Measurements from ENCODE around the gene DCD. TPM values are rescaled to one million over a fixed set of nuclear protein-coding genes. Genes with fewer than 3 reads are reported as not detected.
A peak's percentile ranks its signal among the peaks of the same experiment; 100 is the strongest.

DCD gene
- total RNA-seq, 1 experiment from 2014 or later, result not detected

- DNase-seq (ENCODE audit: low read depth), result no peak
- in situ Hi-C loops (cut with HindIII; ENCODE audit: low pct_unique_long_range_greater_than_20kb, low sequenced_read_pairs), result no loop called here
Observed at GRCh38 chr12:54624315-54625279, 23.6 kb downstream of the DCD start.

- in situ Hi-C loops (cut with HindIII; ENCODE audit: low pct_unique_long_range_greater_than_20kb, low sequenced_read_pairs), result no loop called here
- DNase-seq (ENCODE audit: low read depth), result no peak
Observed at GRCh38 chr12:54622463-54623183, 25.5 kb downstream of the DCD start.

DNA sequence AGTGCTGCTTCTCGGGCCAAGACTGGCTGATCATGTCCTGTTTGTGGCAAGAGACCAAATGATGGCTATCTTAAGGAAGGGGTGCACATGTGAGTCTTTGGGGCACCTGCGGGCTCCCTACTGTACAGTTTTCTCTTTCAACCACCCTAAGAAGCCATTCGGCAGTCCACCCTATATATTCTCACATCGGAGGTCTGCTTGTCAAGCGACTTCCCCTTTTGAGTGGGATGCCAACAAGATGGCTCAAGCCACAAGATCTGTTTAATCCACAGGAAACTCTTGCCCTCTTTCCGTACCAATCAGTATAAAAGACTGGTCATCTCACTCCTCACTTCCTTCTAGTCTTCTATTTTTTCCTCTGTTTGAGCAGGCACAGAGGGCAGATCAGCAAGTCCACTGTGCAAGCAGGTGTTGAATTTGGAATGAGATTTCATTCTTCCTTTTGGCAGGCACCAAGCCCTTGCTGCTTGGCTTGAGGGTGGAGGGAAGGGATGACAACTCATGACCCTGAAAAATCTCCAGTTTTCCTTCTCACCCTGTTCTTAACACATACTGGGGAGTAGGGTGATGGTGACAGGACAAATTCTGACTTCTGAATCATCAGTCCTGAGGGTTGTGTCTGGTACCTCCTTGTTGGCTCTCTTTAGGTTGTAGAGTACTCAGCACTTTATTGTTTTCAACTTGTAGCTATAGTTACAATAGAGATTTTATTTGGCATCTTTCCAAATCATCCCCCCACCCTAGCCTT is 31.1 kb downstream of the DCD start:
- no peak for DNase-seq (ENCODE audit: low read depth)
- in situ Hi-C loops (cut with HindIII; ENCODE audit: low pct_unique_long_range_greater_than_20kb, low sequenced_read_pairs), result no loop called here

DNA sequence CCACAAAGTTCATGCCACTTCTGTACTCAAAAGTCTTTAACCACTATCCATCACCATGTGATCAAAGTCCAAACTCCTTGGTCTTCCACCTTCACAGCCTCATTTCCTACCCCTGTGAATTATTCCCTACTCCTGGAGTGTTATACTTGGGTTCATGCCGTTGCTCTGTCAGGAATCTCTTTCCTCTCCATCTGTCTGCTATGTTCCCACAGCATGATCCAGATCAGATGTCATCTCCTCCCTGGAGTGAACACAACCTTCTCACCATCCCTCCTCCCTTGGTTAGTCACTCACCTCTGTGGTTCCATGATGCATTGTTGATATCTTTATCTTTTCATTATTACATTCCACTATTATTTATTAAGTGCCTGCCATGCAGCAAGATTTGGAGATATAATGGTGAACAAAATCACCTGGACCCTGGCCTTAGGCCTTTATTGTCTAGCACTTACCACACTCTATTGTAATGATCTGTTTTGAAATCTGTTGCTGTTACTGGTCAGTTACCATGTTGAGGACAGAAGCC is 35.9 kb downstream of the DCD start:
- DNase-seq (ENCODE audit: low read depth), result no peak
- in situ Hi-C loops (cut with HindIII; ENCODE audit: low pct_unique_long_range_greater_than_20kb, low sequenced_read_pairs), result no loop called here

DNA sequence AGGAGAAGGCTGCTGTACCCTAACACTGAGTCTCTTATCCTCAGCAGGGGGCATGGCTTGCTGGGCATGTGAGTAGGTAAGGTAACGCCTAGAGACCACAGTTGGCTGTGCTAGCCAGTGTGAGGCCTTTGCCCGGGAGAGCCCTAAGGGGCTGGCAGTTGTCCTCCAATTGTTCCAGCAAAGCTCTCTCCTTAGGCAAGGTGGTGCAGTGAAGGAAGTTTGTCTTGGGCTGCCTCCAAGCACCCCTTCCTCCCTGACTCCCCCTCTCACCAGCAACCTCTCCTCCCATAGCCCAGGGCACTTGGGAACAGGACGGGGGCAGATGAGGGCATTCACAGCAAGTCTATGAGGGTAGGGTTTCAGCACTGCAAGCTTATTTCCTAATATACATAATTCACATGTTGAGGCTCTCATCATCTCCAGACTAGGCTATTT is 36.4 kb downstream of the DCD start:
- in situ Hi-C loops (cut with HindIII; ENCODE audit: low pct_unique_long_range_greater_than_20kb, low sequenced_read_pairs), result no loop called here
- no peak for DNase-seq (ENCODE audit: low read depth)

GRCh38 chr12:54608769-54609168 is 39.4 kb downstream of the DCD start:
- no peak for DNase-seq (ENCODE audit: low read depth)
- in situ Hi-C loops (cut with HindIII; ENCODE audit: low pct_unique_long_range_greater_than_20kb, low sequenced_read_pairs), result no loop called here

- no peak for DNase-seq (ENCODE audit: low read depth)
- in situ Hi-C loops (cut with HindIII; ENCODE audit: low pct_unique_long_range_greater_than_20kb, low sequenced_read_pairs), result no loop called here
Observed at GRCh38 chr12:54608156-54608555, 40.0 kb downstream of the DCD start.

- in situ Hi-C loops (cut with HindIII; ENCODE audit: low pct_unique_long_range_greater_than_20kb, low sequenced_read_pairs), result no loop called here
- DNase-seq (ENCODE audit: low read depth), result no peak
Observed at GRCh38 chr12:54606556-54606955, 41.6 kb downstream of the DCD start.

- in situ Hi-C loops (cut with HindIII; ENCODE audit: low pct_unique_long_range_greater_than_20kb, low sequenced_read_pairs), result no loop called here
- DNase-seq (ENCODE audit: low read depth), result no peak
Observed at GRCh38 chr12:54605138-54605970, 42.8 kb downstream of the DCD start.

- in situ Hi-C loops (cut with HindIII; ENCODE audit: low pct_unique_long_range_greater_than_20kb, low sequenced_read_pairs), result no loop called here
- DNase-seq (ENCODE audit: low read depth), result no peak
Observed at GRCh38 chr12:54604436-54604835, 43.7 kb downstream of the DCD start.

- in situ Hi-C loops (cut with HindIII; ENCODE audit: low pct_unique_long_range_greater_than_20kb, low sequenced_read_pairs), result no loop called here
- no peak for DNase-seq (ENCODE audit: low read depth)
Observed at GRCh38 chr12:54603872-54604271, 44.3 kb downstream of the DCD start.

DNA sequence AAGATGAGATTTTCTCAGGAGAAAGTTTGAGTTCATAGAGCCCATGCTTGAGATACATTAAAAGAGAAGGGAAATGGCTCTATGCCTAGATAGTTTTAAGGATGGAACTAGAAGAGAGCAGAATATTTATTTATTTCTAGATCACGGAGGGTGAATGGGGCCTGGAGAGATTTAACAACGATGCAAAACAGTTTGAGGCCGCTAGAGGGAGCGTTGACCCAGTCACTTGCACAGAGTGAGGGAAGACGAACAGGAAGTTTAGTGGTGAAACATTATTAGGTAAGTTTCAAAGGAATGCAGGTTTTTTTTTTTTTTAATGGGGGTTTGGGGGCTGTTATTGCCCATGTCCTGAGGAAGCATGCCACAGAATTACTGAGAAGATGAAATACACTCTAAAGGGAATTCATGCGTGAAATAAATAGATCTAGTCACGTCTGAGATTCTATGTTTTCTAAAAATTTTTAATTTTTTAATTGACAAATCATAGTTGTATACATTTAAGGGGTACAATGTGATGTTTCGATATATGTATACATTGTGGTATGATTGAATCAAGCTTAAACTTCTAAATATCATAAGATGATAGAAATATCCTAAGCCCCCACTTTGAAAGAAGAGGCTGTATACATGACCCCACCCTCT is 44.9 kb downstream of the DCD start:
- in situ Hi-C loops (cut with HindIII; ENCODE audit: low pct_unique_long_range_greater_than_20kb, low sequenced_read_pairs), result no loop called here
- peak; percentile 70 for DNase-seq (ENCODE audit: low read depth)

DNA sequence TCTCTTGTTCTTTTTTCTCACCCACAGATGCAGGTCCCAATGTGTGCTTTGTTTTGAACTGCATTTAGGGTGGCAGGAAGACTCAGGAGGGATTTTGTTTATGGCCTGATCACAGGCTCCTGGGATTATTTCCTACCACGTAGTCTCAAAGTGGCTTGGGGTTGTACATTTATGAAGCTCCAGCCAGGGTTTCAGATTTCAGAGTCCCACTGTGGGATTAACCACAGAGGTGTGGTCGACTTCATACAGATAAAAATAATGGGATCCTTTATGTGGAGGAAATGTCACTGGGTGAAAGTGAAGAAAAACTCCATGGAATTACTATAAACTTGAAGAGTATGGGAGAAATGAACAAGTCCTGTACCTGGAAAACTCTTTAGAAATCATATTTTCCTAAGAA is 45.5 kb downstream of the DCD start:
- in situ Hi-C loops (cut with HindIII; ENCODE audit: low pct_unique_long_range_greater_than_20kb, low sequenced_read_pairs), result no loop called here
- no peak for DNase-seq (ENCODE audit: low read depth)

- in situ Hi-C loops (cut with HindIII; ENCODE audit: low pct_unique_long_range_greater_than_20kb, low sequenced_read_pairs), result no loop called here
- DNase-seq (ENCODE audit: low read depth), result no peak
Observed at GRCh38 chr12:54601841-54602240, 46.3 kb downstream of the DCD start.

GRCh38 chr12:54598970-54599369 is 49.2 kb downstream of the DCD start:
- in situ Hi-C loops (cut with HindIII; ENCODE audit: low pct_unique_long_range_greater_than_20kb, low sequenced_read_pairs), result no loop called here
- no peak for DNase-seq (ENCODE audit: low read depth)

- in situ Hi-C loops (cut with HindIII; ENCODE audit: low pct_unique_long_range_greater_than_20kb, low sequenced_read_pairs), result no loop called here
- peak; percentile 63 for DNase-seq (ENCODE audit: low read depth)
Observed at GRCh38 chr12:54596526-54596946, 51.6 kb downstream of the DCD start.

- in situ Hi-C loops (cut with HindIII; ENCODE audit: low pct_unique_long_range_greater_than_20kb, low sequenced_read_pairs), result no loop called here
- no peak for DNase-seq (ENCODE audit: low read depth)
Observed at GRCh38 chr12:54595471-54595870, 52.7 kb downstream of the DCD start.
